ENCODE results near the gene ALOX12B.
A peak's percentile ranks its signal among the peaks of the same experiment; 100 is the strongest.
"Not testable (repeated sequence)": the region's sequence is repeated elsewhere in the genome, so short reads cannot be mapped to it uniquely, and the experiment has no call there.

ALOX12B gene

DNA sequence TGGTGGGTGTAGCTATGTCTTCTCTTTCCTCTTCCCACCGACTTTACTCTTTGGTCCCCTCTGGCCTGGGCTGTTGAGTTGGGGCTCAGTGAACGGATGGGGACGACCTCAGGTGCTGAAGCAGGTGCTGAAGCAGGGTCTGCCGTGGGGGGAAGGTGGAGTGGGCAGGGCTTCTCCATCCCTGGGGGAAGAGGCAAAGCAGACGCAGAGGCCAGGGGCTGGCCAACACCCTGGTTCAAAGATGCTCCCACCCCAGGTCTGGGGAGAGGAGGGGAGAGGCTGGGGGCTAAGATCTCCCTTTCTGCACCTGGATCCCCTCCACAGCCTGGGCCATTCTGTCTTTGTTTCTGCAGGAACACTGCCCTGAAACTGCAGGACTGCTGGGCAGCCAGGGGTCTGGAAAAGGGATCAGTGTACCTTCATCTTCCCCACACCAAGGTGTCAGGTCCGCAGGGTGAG is 22.9 kb downstream of the ALOX12B start:
- DNase-seq (ENCODE audit: low read depth): no peak

DNA sequence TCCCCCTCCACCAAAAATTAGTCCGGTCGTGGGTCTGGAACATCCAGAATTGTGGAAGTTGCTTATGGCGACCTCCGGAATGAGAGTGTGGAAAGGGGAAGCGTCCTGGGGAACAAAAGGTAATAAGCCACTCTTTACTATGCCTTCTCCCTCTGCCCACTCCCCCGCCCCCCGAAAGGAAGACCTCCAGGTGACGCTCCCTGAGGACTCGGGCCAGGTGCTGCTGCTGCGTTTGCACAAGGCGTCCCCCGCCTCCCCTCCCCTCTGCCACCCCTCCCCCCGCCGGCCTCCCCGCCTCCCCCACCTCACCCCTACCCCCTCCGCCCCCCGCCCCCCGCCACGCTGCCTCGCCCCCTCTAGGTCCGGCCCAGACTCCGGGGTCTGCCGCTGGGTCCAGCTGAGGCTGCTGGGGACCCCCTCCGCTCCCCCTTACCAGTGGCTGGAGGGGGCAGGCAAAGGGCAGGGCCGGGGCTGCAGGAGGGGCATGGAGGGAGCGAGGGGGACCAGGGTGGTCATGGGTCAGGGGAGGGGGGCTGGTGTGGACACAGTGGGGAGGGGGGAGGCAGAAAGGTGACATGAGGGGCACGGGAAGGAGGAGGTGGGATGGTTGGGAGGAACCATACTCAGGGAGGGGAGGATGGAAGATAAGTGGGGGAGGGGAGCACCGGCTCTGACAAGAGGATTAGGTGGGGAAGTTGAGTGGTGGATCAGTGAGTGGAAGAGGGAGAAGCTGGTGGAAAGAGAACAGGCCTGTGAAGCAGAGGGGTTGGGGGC is 23.6 kb downstream of the ALOX12B start:
- no peak for DNase-seq (ENCODE audit: low read depth)

DNA sequence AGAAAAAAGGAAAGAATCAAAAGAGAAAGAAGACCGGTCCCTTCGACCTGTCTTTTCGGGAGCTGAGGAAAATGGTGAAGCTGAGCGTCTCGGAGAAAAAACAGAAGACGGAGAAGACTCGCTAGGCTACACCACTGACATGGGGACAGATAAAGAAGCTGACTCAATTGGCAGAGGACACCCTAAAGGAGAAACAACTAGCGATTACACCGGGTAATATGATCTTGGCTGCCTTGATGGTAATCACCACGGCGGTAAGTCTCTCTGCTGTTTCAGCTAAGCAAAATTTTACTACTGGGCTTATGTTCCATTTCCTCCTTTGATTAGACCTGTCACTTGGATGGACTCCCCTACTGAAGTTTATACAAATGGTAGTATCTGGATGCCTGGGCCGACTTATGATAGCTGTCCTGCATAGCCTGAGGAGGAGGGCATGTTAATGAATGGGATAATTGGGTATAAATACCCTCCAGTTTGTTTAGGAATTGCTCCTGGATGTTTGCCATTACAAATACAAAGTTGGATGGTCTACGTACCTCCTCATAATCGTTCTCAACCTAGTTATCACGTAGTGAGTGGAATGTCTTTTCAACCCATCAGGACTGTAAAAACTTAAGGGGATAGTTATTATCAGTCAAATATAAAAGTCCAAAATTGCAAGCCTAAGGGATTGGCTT is 24.6 kb downstream of the ALOX12B start:
- DNase-seq (ENCODE audit: low read depth): no peak

DNA sequence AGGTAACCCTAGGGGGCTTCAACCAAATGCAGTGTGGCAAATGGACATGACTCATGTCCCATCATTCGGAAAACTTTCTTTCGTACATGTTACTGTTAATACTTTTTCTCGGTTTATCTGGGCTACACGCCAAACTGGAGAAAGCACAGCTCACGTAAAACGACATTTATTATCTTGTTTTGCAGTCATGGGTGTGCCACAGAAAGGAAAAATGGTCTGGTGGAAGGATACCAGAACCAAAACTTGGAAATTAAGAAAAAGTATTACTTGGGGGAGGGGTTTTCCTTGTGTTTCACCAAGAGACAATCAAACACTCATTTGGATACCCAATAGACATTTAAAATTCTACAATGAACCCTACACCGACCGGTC is 25.1 kb downstream of the ALOX12B start:
- no peak for DNase-seq (ENCODE audit: low read depth)

DNA sequence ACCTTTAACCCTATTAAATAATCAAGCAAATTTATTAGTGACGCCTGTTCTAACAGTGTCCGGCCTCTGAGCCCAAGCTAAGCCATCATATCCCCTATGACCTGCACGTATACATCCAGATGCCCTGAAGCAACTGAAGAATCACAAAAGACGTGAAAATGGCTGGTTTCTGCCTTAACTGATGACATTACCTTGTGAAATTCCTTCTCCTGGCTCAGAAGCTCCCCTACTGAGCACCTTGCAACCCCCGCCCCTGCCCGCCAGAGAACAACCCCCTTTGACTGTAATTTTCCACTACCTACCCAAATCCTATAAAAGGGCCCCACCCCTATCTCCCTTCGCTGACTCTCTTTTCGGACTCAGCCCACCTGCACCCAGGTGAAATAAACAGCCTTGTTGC is 25.7 kb downstream of the ALOX12B start:
- DNase-seq (ENCODE audit: low read depth): not testable (repeated sequence)

DNA sequence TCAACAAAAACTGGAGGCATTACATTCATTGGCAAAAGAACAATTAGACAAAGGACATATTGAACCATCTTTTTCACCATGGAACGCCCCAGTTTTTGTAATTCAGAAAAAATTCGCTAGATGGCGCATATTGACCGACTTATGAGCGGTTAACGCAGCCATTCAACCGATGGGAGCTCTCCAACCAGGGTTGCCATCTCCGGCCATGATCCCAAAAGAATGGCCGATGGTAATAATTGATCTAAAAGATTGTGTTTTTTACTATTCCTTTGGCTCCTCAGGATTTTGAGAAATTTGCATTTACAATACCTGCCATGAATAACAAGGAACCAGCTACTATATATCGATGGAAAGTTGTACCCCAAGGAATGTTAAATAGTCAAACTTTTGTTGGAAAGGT is 27.2 kb downstream of the ALOX12B start:
- DNase-seq (ENCODE audit: low read depth): peak; percentile 56

DNA sequence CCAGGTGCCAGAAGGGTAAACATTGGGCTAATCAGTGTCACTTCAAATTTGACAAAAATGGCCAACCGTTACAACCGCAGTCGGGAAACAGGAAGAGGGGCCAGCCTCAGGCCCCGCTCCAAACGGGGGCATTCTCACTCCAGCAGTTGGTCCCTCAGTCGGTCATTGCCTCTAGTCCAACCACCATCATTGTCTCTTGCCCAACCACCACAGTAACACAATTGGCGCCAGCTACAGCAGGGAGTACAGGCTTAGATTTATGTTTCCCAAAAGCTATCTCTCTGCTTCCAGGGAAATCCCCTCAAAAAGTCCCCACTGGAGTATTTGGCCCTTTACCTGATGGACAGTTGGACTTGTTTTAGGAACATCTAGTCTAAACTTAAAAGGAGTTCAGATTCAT is 28.4 kb downstream of the ALOX12B start:
- DNase-seq (ENCODE audit: low read depth): no peak

DNA sequence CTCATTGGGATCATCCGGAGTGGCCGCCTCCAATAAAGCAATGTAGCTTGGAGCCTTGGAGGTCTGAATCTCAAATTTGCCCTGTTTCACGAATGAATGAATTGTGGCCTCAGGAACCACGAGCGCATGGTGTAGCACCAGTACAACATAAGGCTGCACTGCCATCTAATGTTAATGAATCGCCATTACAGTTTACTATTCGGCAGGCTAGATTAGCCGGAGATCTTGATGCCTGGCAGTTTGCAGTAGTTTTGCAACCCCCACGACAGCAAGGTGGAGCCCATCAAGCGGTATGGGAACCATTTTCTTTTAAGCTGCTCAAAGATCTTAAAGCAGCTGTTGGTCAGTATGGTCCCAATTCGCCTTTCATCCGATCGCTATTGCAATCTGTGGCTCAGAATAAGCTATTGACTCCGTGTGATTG is 29.8 kb downstream of the ALOX12B start:
- DNase-seq (ENCODE audit: low read depth): peak; percentile 64

DNA sequence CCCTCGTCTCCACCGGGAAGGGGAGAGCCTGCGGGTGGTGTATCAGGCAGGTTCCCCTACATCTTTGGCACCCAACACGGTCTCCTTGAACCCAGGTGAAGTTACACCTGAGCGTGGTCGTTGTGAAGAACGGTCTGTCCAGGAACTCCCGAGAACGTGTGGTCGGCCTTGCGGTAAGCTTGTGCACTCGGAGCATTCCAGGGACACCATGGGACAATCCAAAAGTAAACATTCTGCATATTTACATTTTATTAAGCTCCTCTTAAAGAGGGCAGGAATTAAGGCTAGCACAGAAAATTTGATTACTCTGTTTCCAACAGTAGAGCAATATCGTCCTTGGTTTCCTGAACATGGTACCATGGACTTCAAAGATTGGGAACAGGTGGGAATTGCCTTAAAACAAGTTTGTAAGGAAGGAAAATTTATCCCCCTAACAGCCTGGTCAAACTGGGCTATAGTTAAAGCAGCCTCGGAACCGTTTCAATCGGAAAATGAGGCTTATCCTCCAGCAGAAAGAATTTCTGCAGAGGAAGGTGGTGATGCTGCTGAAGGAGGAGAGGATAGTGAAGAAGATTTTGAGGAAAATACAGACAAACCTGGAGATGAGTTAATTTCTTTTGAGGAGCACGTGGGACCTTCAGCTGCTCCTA is 30.4 kb downstream of the ALOX12B start:
- DNase-seq (ENCODE audit: low read depth): no peak

DNA sequence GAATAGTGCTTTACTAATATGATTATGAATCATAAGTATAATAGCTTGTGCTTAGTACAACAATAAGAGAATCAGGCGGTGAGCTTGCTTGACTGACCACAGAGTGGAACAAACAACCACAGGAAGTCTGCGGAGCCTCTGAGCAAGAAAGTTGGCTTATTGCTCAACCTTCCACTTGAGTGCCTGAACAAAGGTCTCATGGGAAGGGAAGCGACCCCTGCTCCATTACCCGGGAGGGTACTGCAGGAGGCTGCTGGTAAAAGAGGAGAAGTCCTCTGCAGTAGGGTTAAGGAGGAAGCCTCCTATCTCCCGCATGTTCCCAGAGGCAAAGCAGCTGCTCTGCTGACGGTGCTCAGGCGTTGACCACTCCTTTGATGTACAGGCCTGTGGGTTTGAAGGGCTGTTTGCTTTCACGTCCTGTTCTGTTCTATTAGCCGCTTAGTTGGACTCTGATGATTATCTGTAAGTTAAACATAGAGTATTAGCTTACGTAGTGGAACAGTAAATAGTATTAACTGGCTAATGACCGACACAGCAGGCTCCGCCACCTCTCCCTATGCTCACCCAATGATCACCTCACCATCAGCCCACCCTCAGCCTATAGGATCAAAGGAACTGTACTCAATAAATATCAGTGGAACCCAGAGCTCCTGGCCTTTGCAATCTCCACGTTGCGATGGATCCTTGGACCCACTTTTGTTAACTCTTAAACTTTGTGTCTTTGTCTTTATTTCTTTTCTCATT is 31.1 kb downstream of the ALOX12B start:
- DNase-seq (ENCODE audit: low read depth): peak; percentile 78

DNA sequence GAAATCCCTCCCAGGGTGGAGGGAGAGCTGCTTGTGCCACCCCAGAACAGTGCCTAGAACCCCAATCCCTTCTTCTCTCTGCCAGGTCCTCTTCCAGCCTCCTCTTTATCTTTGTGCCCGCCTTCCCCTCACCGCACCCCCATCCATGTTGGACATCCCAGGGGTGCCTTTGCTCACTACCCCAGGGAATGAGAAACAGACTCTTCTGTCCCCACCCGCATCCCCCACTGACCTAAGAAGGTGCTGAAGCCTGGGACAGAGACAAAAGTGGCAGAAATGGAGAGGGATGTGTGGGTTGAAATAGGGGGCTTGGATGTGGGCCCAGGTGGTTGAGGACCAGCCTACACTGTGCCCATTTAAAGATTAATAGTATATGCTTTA is 31.7 kb downstream of the ALOX12B start:
- DNase-seq (ENCODE audit: low read depth): no peak

DNA sequence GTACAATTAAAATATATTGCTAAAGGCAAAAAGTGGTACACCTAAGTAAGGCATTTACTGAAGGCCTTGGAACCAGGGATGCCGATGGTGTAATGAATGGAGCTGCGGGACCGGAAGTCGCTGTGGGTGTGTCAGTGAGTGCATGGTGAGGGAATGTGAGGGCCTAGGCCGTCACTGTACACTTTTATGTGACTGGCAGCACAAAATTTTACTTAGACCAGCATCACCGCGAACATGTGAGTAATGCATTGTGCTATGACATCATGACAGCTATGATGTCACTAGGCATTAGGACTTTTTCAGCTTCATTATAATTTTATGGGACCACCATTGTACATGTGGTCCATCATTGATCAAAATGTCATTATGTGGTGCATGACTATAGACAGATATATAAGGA is 33.9 kb downstream of the ALOX12B start:
- DNase-seq (ENCODE audit: low read depth): no peak

DNA sequence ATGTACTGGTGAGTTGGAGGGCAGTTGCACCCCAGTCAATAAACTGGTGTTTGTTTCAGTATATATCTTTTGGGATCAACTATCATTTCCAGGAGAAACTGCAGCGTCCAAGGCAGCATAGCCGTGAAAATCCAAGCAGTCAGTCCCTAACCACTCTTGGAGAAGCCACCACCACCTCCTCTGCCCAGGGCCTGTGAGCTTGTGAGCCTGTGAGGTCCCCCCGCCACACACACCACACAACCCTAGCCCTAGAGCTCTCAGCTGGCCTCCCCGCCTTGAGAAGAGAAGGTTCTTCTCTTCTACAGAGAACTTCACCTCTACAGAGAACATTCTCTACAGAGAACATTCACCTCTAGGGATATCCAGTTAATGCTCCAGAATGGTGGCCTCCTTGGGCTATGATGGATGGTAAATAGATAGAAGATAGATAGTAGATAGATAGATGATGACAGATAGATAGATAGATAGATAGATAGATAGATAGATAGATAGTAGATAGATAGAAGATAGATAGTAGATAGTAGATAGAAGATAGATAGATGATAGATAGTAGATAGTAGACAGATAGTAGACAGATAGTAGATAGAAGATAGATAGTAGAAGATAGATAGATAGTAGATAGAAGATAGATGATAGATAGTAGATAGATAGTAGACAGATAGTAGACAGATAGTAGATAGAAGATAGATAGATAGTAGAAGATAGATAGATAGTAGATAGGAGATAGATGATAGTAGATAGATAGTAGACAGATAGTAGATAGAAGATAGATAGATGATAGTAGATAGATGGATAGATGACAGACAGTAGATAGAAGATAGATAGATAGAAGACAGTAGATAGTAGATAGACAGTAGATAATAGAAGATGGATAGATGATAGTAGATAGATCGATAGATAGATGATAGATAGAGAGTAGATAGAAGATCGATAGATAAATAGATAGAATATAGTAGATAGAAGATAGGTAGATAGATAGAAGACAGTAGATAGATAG is 35.0 kb downstream of the ALOX12B start:
- no peak for DNase-seq (ENCODE audit: low read depth)

DNA sequence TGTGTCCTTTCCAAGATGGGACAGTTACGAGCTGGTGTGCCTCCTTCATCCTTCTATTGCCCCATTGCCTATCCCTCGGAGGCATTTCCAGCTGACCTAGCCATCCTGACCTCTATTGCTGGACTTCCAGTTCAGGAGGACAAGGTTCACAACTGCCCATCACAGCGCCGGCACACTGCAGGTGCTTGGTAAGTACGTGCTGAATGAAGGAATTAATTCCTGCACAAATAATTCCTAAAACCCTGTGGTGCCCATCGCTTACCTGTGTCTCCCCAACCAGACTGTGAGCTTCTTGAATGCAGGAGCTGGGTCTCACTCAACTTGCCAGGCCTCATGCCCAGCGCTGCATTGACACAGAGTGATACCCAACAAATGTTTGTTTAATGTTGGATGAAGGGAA is 35.7 kb downstream of the ALOX12B start:
- no peak for DNase-seq (ENCODE audit: low read depth)

DNA sequence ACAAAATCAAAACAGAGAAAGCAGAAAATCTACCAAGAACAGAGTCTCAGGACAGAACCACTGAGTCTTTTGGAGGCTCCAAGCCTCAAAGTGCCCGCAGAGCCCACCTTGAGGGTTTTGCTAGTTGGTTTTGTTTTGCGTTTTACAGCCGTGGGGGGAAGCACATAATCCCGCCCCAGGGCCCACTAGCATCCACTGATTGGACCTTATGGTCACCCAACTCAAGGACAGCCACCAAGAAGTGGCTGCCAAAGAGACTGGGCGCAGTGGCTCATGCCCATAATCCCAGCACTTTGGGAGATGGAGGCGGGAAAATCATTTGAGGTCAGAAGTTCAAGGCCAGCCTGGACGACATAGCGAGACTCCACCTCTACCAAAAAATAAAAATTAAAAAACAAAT is 38.8 kb downstream of the ALOX12B start:
- no peak for DNase-seq (ENCODE audit: low read depth)

DNA sequence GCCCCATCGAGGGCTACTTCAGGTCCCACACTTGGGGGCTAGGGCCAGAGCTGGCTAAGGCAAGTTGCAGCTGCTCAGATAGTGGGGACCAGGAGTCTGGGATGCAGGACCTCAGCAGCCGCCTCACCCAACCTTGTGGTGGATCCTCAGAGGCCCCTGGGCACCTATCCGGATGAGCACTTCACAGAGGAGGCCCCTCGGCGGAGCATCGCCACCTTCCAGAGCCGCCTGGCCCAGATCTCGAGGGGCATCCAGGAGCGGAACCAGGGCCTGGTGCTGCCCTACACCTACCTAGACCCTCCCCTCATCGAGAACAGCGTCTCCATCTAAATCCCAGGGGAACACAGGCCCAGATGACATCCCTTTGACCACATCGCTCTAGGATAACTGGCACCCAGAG is 39.3 kb downstream of the ALOX12B start:
- DNase-seq (ENCODE audit: low read depth): no peak

DNA sequence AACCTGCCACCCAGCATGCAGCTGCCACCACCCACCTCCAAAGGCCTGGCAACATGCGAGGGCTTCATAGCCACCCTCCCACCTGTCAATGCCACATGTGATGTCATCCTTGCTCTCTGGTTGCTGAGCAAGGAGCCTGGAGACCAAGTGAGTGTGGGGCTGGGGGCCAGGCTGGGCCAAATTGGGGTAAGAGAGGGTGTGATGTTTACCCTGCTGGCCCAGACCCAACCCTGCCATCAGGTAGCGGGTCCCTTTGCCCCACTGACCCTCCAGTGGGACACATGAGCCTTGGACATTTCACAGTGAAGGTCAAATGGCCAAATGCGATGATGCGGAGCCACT is 39.8 kb downstream of the ALOX12B start:
- no peak for DNase-seq (ENCODE audit: low read depth)

DNA sequence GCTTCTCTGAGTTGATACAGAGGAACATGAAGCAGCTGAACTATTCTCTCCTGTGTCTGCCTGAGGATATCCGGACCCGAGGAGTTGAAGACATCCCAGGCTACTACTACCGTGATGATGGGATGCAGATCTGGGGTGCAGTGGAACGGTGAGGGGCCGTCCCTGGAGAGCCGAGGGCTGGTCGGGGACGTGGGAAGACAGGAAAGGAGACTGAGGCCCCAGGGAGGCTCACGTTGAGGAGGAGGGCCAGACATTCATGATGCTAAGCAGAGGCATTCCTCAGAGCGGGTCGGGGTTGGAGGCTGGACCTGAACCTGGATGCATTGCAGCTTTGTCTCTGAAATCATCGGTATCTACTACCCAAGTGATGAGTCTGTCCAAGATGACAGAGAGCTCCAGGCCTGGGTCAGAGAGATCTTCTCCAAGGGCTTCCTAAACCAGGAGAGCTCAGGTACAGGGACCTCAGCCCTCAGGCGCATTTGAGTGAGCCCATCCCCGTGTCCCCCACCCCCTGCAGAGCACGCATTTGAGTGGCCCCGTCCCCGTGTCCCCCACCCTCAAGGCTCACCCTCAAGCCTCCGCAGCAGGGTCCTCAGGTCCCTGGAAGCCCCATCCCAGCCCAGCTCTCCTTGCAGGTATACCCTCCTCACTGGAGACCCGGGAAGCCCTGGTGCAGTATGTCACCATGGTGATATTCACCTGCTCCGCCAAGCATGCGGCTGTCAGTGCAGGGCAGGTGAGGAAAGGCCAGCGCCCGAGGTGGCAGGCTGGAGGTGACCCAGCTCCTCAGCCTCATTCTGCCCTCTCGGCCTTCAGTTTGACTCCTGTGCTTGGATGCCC is 40.4 kb downstream of the ALOX12B start:
- no peak for DNase-seq (ENCODE audit: low read depth)

DNA sequence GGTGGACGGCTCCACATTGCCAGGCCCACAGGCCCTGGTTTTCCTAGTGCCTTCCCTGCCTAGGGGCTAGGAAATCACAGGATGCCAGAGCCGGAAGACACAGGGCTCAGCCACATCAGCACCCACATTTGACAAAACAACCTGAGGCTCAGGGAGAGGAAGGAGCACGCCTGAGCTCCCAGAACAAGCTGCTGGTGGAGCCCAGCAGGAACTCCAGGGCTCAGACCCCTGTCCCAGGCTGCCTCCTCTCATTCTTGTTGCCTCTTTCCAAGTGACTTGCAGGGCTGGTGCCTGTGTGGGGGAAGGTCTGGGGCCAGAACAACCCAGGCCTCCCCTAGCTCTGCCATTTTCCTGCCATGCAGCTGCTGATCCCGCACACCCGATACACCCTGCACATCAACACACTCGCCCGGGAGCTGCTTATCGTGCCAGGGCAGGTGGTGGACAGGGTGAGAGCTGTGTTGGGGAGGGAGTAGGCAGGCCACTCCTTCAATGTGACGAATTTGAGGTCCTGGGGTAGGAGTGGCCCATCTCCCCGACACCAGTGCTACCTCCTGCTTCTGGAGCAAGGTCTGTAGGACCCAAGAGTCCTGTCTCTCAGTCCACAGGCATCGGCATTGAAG is 41.1 kb downstream of the ALOX12B start:
- DNase-seq (ENCODE audit: low read depth): no peak
